IMR-90 (cell line): Measurements from ENCODE around the gene HOXB2. TPM values are rescaled to one million over a fixed set of nuclear protein-coding genes. Genes with fewer than 3 reads are reported as not detected.

Experiments
- ATAC-seq: fragments of 200-7000 bp; cut with Tn5 transposase; 2 replicates; pipeline ENCODE4 v1.9.1; 2020; ENCODE audit warnings: low read depth, mild to moderate bottlenecking, moderate library complexity
- BruUV-seq: library from RNA; stranded (reverse); fragments of 400-500 nt; replicated peaks from 2 replicates; lab custom pipeline; 2021; lab: Mats Ljungman, UMichigan
- CTCF ChIA-PET: fragments of 300-600 bp; formaldehyde crosslinking; extraction: SDS; loops from one replicate; lab custom pipeline; 2021; ENCODE audit warnings: antibody characterized with exemption; lab: Yijun Ruan, JAX
- POLR2A ChIA-PET: fragments of 300-600 bp; sonication (Branson Sonifier 250); formaldehyde crosslinking; loops from one replicate; lab custom pipeline; 2022; ENCODE audit warnings: antibody characterized with exemption; ENCODE audit not compliant: unreplicated experiment; lab: Charles Lee
- DNase-seq: peaks from one replicate; pipeline ENCODE4 v3.0.0; 2013
- H2AFZ ChIP-seq: replicated peaks from 2 replicates; pipeline ENCODE3; 2013; ENCODE audit warnings: low read length, mild to moderate bottlenecking; ENCODE audit not compliant: poor library complexity
- H2AK5ac ChIP-seq: 2 replicates; pipeline ENCODE4 v1.6.1; 2013; ENCODE audit warnings: low read depth, low read length, inconsistent platforms
- H2AK9ac ChIP-seq: replicated peaks from 2 replicates; pipeline ENCODE3; 2013; ENCODE audit warnings: mild to moderate bottlenecking, low read depth, low read length, moderate library complexity; ENCODE audit not compliant: poor library complexity
- H2BK120ac ChIP-seq: 2 replicates; pipeline ENCODE4 v1.6.1; 2013; ENCODE audit warnings: low read depth, low read length, inconsistent platforms
- H2BK15ac ChIP-seq: 3 replicates; pipeline ENCODE4 v1.6.1; 2013; ENCODE audit warnings: low read depth, low read length, inconsistent platforms
- H2BK20ac ChIP-seq: 2 replicates; pipeline ENCODE4 v1.6.1; 2013; ENCODE audit warnings: low read depth, mild to moderate bottlenecking, inconsistent platforms, low read length, moderate library complexity
- H2BK5ac ChIP-seq: 2 replicates; pipeline ENCODE4 v1.6.1; 2013; ENCODE audit warnings: mild to moderate bottlenecking, low read depth, low read length, inconsistent platforms; ENCODE audit not compliant: poor library complexity, severe bottlenecking
- H3K14ac ChIP-seq: replicated peaks from 2 replicates; pipeline ENCODE4 v1.6.1; 2013; ENCODE audit warnings: low read depth, low read length, inconsistent platforms
- H3K18ac ChIP-seq: 2 replicates; pipeline ENCODE4 v1.6.1; 2013; ENCODE audit warnings: low read depth, low read length, control low read depth
- H3K23ac ChIP-seq: 2 replicates; pipeline ENCODE4 v1.6.1; 2013; ENCODE audit warnings: low read depth, low read length, inconsistent platforms
- H3K27ac ChIP-seq: 2 replicates; pipeline ENCODE4 v1.5.1; 2013; ENCODE audit warnings: mild to moderate bottlenecking, control low read depth, low read length; ENCODE audit not compliant: insufficient read depth
- H3K27me3 ChIP-seq: 2 replicates; pipeline ENCODE4 v1.6.1; 2013; ENCODE audit warnings: low read length; ENCODE audit not compliant: control insufficient read depth, insufficient read depth
- H3K36me3 ChIP-seq: 2 replicates; pipeline ENCODE4 v1.6.1; 2013; ENCODE audit warnings: low read length, mixed read lengths; ENCODE audit not compliant: control insufficient read depth, insufficient read depth
- H3K4ac ChIP-seq: 2 replicates; pipeline ENCODE4 v1.6.1; 2013; ENCODE audit warnings: low read depth, low read length, inconsistent platforms
- H3K4me1 ChIP-seq: 2 replicates; pipeline ENCODE4 v1.6.1; 2013; ENCODE audit warnings: low read length, mixed read lengths; ENCODE audit not compliant: control insufficient read depth, insufficient read depth
- H3K4me2 ChIP-seq: 2 replicates; pipeline ENCODE4 v1.6.1; 2013; ENCODE audit warnings: low read depth, mild to moderate bottlenecking, control low read depth, low read length, moderate library complexity
- H3K4me3 ChIP-seq: 2 replicates; pipeline ENCODE4 v1.5.1; 2013; ENCODE audit warnings: low read depth, mild to moderate bottlenecking, control low read depth, low read length, moderate library complexity; ENCODE audit not compliant: insufficient read depth
- H3K56ac ChIP-seq: 2 replicates; pipeline ENCODE4 v1.6.1; 2013; ENCODE audit warnings: low read length, inconsistent platforms; ENCODE audit not compliant: insufficient read depth; ENCODE audit errors: extremely low read depth
- H3K79me1 ChIP-seq, 2 experiments: 2 replicates each; pipeline ENCODE4 v1.6.1; 2013; ENCODE audit warnings: low read length in 2 of 2, inconsistent platforms in 1 of 2, low read depth in 1 of 2
- H3K9ac ChIP-seq: 2 replicates; pipeline ENCODE4 v1.6.1; 2013; ENCODE audit warnings: low read depth, low read length, control low read depth
- H3K9me1 ChIP-seq: 2 replicates; pipeline ENCODE4 v1.6.1; 2013; ENCODE audit warnings: low read length, inconsistent platforms; ENCODE audit not compliant: insufficient read depth
- H3K9me3 ChIP-seq: 2 replicates; pipeline ENCODE4 v1.6.1; 2013; ENCODE audit warnings: low read length; ENCODE audit not compliant: control insufficient read depth, insufficient read depth
- H4K20me1 ChIP-seq: 2 replicates; pipeline ENCODE4 v1.6.1; 2013; ENCODE audit warnings: low read length, inconsistent platforms; ENCODE audit not compliant: insufficient read depth
- H4K5ac ChIP-seq: 2 replicates; pipeline ENCODE4 v1.6.1; 2013; ENCODE audit warnings: mild to moderate bottlenecking, low read depth, low read length, control low read depth
- H4K8ac ChIP-seq, 2 experiments: 2 replicates each; pipeline ENCODE4 v1.6.1; 2013; ENCODE audit warnings: low read depth in 2 of 2, low read length in 2 of 2, control low read depth in 1 of 2, inconsistent platforms in 1 of 2
- H4K91ac ChIP-seq: 2 replicates; pipeline ENCODE4 v1.6.1; 2013; ENCODE audit warnings: low read depth, low read length, inconsistent platforms; ENCODE audit not compliant: insufficient read depth
- BHLHE40 ChIP-seq: fragments of 150-350 bp; IDR thresholded peaks from 2 replicates; pipeline ENCODE4 v1.6.1; 2016; ENCODE audit warnings: mild to moderate bottlenecking, low read depth, low read length
- CEBPB ChIP-seq: IDR thresholded peaks from 2 replicates; pipeline ENCODE4 v1.6.1; 2012; ENCODE audit warnings: low read depth, low read length, improper control_type of control experiment
- CHD1 ChIP-seq: IDR thresholded peaks from 2 replicates; pipeline ENCODE4 v1.6.1; 2012; ENCODE audit warnings: low read depth, low read length, improper control_type of control experiment
- ELK1 ChIP-seq: fragments of 150-350 bp; IDR thresholded peaks from 2 replicates; pipeline ENCODE4 v1.6.1; 2016; ENCODE audit warnings: low read depth, mild to moderate bottlenecking, low read length, moderate library complexity, borderline replicate concordance
- FOS ChIP-seq: fragments of 150-350 bp; IDR thresholded peaks from 2 replicates; pipeline ENCODE4 v1.6.1; 2016; ENCODE audit warnings: low read depth, low read length
- MAFK ChIP-seq: IDR thresholded peaks from 2 replicates; pipeline ENCODE4 v1.6.1; 2012; ENCODE audit warnings: low read depth, low read length, improper control_type of control experiment
- MAZ ChIP-seq: IDR thresholded peaks from 2 replicates; pipeline ENCODE4 v1.6.1; 2012; ENCODE audit warnings: low read depth, mild to moderate bottlenecking, low read length, improper control_type of control experiment, moderate library complexity, borderline replicate concordance
- MXI1 ChIP-seq: IDR thresholded peaks from 2 replicates; pipeline ENCODE4 v1.6.1; 2012; ENCODE audit warnings: low read depth, mild to moderate bottlenecking, low read length, moderate library complexity, borderline replicate concordance
- NFE2L2 ChIP-seq: fragments of 150-350 bp; IDR thresholded peaks from 2 replicates; pipeline ENCODE4 v1.6.1; 2016; ENCODE audit warnings: low read depth, mild to moderate bottlenecking, low read length
- POLR2A ChIP-seq: IDR thresholded peaks from 2 replicates; pipeline ENCODE4 v1.6.1; 2012; ENCODE audit warnings: mild to moderate bottlenecking, low read depth, low read length
- RAD21 ChIP-seq: IDR thresholded peaks from 2 replicates; pipeline ENCODE4 v1.6.1; 2012; ENCODE audit warnings: low read length, improper control_type of control experiment
- RCOR1 ChIP-seq: IDR thresholded peaks from 2 replicates; pipeline ENCODE4 v1.6.1; 2012; ENCODE audit warnings: mild to moderate bottlenecking, low read length, improper control_type of control experiment; ENCODE audit not compliant: insufficient replicate concordance
- RFX5 ChIP-seq: IDR thresholded peaks from 2 replicates; pipeline ENCODE4 v1.8.0; 2012; ENCODE audit warnings: low read depth, mild to moderate bottlenecking, low read length, moderate library complexity
- SMC3 ChIP-seq: fragments of 150-350 bp; IDR thresholded peaks from 2 replicates; pipeline ENCODE4 v1.6.1; 2016; ENCODE audit warnings: low read depth, mild to moderate bottlenecking, antibody characterized with exemption, low read length, moderate library complexity
- WGBS, 2 experiments: methylation state at CpG; one replicate each; pipeline versions ENCODE4 v1.1.5 to v1.1.7; 2013; ENCODE audit warnings: missing lambda C conversion rate in 2 of 2; ENCODE audit not compliant: insufficient read length in 1 of 2; ENCODE audit errors: extremely low coverage in 2 of 2; 5-methylcytosine and 5-hydroxymethylcytosine counted together
- dilution Hi-C: fragments of 300-500 bp; cut with HindIII; formaldehyde crosslinking; loops from one replicate; pipeline ENCODE4 v1.14.3; 2018; ENCODE audit warnings: low sequenced_read_pairs; ENCODE audit not compliant: unreplicated experiment
- in situ Hi-C: fragments of 300-500 bp; cut with MboI; formaldehyde crosslinking; loops from 3 replicates; pipeline ENCODE4 v1.14.3; 2019; ENCODE audit warnings: low sequenced_read_pairs, inconsistent platforms, mixed read lengths
- intact Hi-C: fragments of 100-400 bp; cut with micrococcal nuclease; formaldehyde crosslinking; loops from 2 replicates; pipeline ENCODE4 v1.10.0; 2022
- polyA plus RNA-seq, 3 experiments: library from polyadenylated mRNA; depleted of rRNA; stranded (reverse); fragments of >200 nt; gene quantifications; 2 replicates each; pipeline ENCODE4 v1.2.3, GENCODE V29; 2012; ENCODE audit warnings: low replicate concordance in 1 of 3
- total RNA-seq: library from RNA; depleted of rRNA; stranded (reverse); fragments of >200 nt; gene quantifications from 2 replicates; pipeline ENCODE4 v1.2.3, GENCODE V29; 2012
- TF ChIP-seq, protein P1 (sequence below): fragments of 150-350 bp; IDR thresholded peaks from 2 replicates; pipeline ENCODE4 v1.6.1; 2017; ENCODE audit warnings: mild to moderate bottlenecking, antibody characterized with exemption, low read length, low read depth
- TF ChIP-seq, protein P2 (sequence below): conservative IDR thresholded peaks from 2 replicates; pipeline ENCODE4 v1.5.1; 2012; ENCODE audit warnings: mild to moderate bottlenecking, low read depth, low read length, improper control_type of control experiment

Gene HOXB2
- total and polyA plus RNA-seq, 2 of the 4 experiments (the other 2 are of a cell fraction): 2.7 to 29.9 TPM

- 0 out of 2 replicates have a peak, but pooled peaks cover 8% of the 10 kb centered on the region for H3K9me1 ChIP-seq
- no peak overlapping the region for H3K23ac ChIP-seq
- no peak overlapping the region for H4K91ac ChIP-seq
- H2BK15ac ChIP-seq: no peak overlapping the region
- H4K5ac ChIP-seq: no peak overlapping the region
- intact Hi-C loops (no loop called here), dilution Hi-C loops (no loop called here), in situ Hi-C loops (no loop called here)
- H2BK20ac ChIP-seq: no peak overlapping the region
- BruUV-seq: no TSS peak
- no peak overlapping the region for H3K14ac ChIP-seq
- no peak overlapping the region for H2BK120ac ChIP-seq
- no peaks in the 10 kb centered on the region for H3K36me3 ChIP-seq
- DNase-seq (peak; percentile 89), ATAC-seq (peak; percentile 41)
- no CpG with 5 or more reads among the region's 1 CpG for WGBS, 2 experiments
- H2AK5ac ChIP-seq: no peak overlapping the region
- TF ChIP-seq, protein P1, sequence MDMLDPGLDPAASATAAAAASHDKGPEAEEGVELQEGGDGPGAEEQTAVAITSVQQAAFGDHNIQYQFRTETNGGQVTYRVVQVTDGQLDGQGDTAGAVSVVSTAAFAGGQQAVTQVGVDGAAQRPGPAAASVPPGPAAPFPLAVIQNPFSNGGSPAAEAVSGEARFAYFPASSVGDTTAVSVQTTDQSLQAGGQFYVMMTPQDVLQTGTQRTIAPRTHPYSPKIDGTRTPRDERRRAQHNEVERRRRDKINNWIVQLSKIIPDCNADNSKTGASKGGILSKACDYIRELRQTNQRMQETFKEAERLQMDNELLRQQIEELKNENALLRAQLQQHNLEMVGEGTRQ: peak; percentile 2; the same call in 1 of the 2 replicates
- TF ChIP-seq RAD21 (no peak; the same call in 1 of the 2 replicates), RFX5 (no peak), MXI1 (peak; percentile 66; the same call in 1 of the 2 replicates), NFE2L2 (no peak), SMC3 (no peak), POLR2A (no peak), ELK1 (no peak), MAZ (no peak), CHD1 (no peak), BHLHE40 (peak; percentile 41; the same call in 1 of the 2 replicates), RCOR1 (no peak), CEBPB (peak; percentile 82), MAFK (no peak), FOS (peak; percentile 98)
- TF ChIP-seq, protein P2, sequence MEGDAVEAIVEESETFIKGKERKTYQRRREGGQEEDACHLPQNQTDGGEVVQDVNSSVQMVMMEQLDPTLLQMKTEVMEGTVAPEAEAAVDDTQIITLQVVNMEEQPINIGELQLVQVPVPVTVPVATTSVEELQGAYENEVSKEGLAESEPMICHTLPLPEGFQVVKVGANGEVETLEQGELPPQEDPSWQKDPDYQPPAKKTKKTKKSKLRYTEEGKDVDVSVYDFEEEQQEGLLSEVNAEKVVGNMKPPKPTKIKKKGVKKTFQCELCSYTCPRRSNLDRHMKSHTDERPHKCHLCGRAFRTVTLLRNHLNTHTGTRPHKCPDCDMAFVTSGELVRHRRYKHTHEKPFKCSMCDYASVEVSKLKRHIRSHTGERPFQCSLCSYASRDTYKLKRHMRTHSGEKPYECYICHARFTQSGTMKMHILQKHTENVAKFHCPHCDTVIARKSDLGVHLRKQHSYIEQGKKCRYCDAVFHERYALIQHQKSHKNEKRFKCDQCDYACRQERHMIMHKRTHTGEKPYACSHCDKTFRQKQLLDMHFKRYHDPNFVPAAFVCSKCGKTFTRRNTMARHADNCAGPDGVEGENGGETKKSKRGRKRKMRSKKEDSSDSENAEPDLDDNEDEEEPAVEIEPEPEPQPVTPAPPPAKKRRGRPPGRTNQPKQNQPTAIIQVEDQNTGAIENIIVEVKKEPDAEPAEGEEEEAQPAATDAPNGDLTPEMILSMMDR: no peak
- no peak overlapping the region for H3K18ac ChIP-seq
- CTCF ChIA-PET: interaction anchor here (0.6 to 1.4 kb wide), 3 partner anchors 16 to 111 kb away, joined by 3 to 5 read pairs (median 4); no protein-coding TSS in a partner anchor
- H3K4ac ChIP-seq: no peak overlapping the region
- peaks cover 19% of the 10 kb centered on the region for H3K4me1 ChIP-seq
- POLR2A ChIA-PET: no interaction called here
- H3K27me3 ChIP-seq: no peaks in the 10 kb centered on the region
- no peak overlapping the region for H3K4me2 ChIP-seq
- H3K4me3 ChIP-seq: no peak overlapping the region
- no peak overlapping the region for H2AFZ ChIP-seq
- no peak overlapping the region for H3K27ac ChIP-seq
- no peak overlapping the region for H2BK5ac ChIP-seq
- no peak overlapping the region for H2AK9ac ChIP-seq
- H3K79me1 ChIP-seq: peaks cover 0 to 6% of the 10 kb centered on the region in 2 experiments; a peak in 1 of 4 replicates
- no peak overlapping the region for H3K56ac ChIP-seq
- no peak overlapping the region for H4K8ac ChIP-seq
- no peaks in the 10 kb centered on the region for H3K9me3 ChIP-seq
- no peaks in the 10 kb centered on the region for H4K20me1 ChIP-seq
- no peak overlapping the region for H3K9ac ChIP-seq
Observed at GRCh38 chr17:48505788-48506187, 39.1 kb downstream of the HOXB2 start.
